Kidney glomerular epithelial cell (primary cell): ENCODE data around the gene NRL.
A peak's percentile ranks its signal among the peaks of the same experiment; 100 is the strongest.
"Not testable (repeated sequence)": the region's sequence is repeated elsewhere in the genome, so short reads cannot be mapped to it uniquely, and the experiment has no call there.

Experiments
- DNase-seq: peaks from one replicate; lab custom pipeline; 2025; lab: John Stamatoyannopoulos, UW

Gene NRL

GRCh38 chr14:24123424-24124417 is 9.0 kb upstream of the NRL start:
- DNase-seq: no peak

- DNase-seq: no peak
These were observed 8.1 kb upstream of the NRL start for GRCh38 chr14:24122898-24123297.

- no peak for DNase-seq
These were observed 7.7 kb upstream of the NRL start for GRCh38 chr14:24122416-24122815.

GRCh38 chr14:24121210-24121609 is 6.5 kb upstream of the NRL start:
- no peak for DNase-seq

- no peak for DNase-seq
These were observed 4.9 kb upstream of the NRL start for GRCh38 chr14:24119691-24120090.

- no peak for DNase-seq
These were observed 2.4 kb upstream of the NRL start for GRCh38 chr14:24117179-24117578.

GRCh38 chr14:24116128-24116814 is 1.5 kb upstream of the NRL start:
- DNase-seq: no peak

GRCh38 chr14:24115422-24116127 is 826 bp upstream of the NRL start:
- DNase-seq: no peak

- peak; percentile 86 for DNase-seq
These were observed 783 bp downstream of the NRL start for GRCh38 chr14:24113801-24114531.

GRCh38 chr14:24113379-24113800 is 1.4 kb downstream of the NRL start:
- peak; percentile 63 for DNase-seq

- no peak for DNase-seq
These were observed 4.2 kb downstream of the NRL start for GRCh38 chr14:24110523-24110922.

- DNase-seq: no peak
These were observed 4.7 kb downstream of the NRL start for GRCh38 chr14:24110060-24110459.

GRCh38 chr14:24108336-24108874 is 6.3 kb downstream of the NRL start:
- DNase-seq: no peak

- DNase-seq: no peak
These were observed 8.0 kb downstream of the NRL start for GRCh38 chr14:24106672-24107271.

- not testable (repeated sequence) for DNase-seq
These were observed 9.0 kb downstream of the NRL start for GRCh38 chr14:24105609-24106239.

GRCh38 chr14:24103451-24103850 is 11.3 kb downstream of the NRL start:
- no peak for DNase-seq

GRCh38 chr14:24102357-24103048 is 12.2 kb downstream of the NRL start:
- DNase-seq: no peak

- DNase-seq: no peak
These were observed 13.7 kb downstream of the NRL start for GRCh38 chr14:24100982-24101494.

GRCh38 chr14:24100197-24100981 is 14.4 kb downstream of the NRL start:
- DNase-seq: no peak
